ENCODE measurements around the gene PCNX1.

DNA sequence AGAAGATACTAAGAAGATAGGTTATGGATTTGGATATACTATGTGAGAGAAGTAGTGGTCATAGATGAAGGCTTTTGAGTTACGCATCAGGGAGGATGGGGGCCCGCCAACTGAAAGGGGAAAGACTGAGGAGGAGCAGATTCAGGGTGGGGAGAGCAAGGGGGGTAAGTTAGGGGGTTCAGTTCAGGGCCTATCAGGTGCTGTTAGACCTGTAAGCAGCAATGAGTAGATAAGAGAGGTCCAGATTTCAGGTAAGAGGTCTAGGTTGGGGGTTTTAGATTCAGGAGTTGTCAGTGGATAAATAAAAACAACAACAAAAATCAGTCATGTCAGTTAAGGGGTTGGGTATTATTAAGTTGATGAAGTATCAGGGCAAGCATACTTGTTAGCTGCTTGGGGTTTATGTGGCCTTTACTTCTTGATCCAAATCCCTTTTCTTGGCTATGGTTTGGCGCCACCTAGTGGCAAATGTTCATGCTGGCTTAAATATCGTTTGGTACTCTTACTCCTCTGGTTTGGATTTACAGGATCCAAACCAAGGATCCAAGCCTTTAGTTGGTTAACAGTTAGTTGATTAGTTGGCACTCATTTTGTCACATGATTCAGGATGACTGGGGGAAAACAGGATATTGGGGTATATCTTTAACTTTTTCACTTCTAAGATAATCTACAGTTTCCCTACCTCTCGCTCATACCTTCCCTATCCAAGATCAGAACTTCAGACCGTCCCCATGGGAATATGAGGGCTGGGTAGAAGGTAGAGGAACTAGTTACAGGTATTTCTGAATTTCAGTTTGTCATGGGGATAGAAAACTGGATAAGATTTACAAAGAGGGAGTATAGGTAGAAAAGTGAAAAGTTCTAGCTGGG, 65.1 kb downstream of the PCNX1 start:
- TF ChIP-seq CTCF (conservative IDR thresholded peaks at IDR 0.05; ENCODE audit: low read depth, low read length) (peak; percentile 97), EZH2 (IDR thresholded peaks at IDR 0.05; ENCODE audit: low read length, unreplicated experiment) (no peak)
